WTC11 (cell line): Measurements from ENCODE around the gene IFITM5. TPM values are rescaled to one million over a fixed set of nuclear protein-coding genes. Genes with fewer than 3 reads are reported as not detected.
"Not testable (repeated sequence)": the region's sequence is repeated elsewhere in the genome, so short reads cannot be mapped to it uniquely, and the experiment has no call there.

ENCODE experiments used
- ATAC-seq: fragments of 200-7000 bp; cut with Tn5 transposase; 2 replicates; pipeline ENCODE4 v1.10.0; 2021; ENCODE audit warnings: mild to moderate bottlenecking, moderate library complexity
- CTCF ChIA-PET: fragments of 300-600 bp; sonication (Branson Sonifier 250); formaldehyde crosslinking; loops from one replicate; lab custom pipeline; 2021; ENCODE audit warnings: antibody characterized with exemption; lab: Charles Lee
- POLR2A ChIA-PET: fragments of 350-600 bp; sonication (Branson Sonifier 250); formaldehyde crosslinking; loops from one replicate; lab custom pipeline; 2021; ENCODE audit warnings: antibody characterized with exemption; lab: Charles Lee
- DNase-seq: peaks from one replicate; pipeline ENCODE4 v3.0.0; 2021; ENCODE audit warnings: low spot score
- H3K27ac Mint-ChIP-seq: 2 replicates; pipeline ENCODE4 v1.8.0; 2021; ENCODE audit warnings: mixed read lengths
- H3K27me3 Mint-ChIP-seq: 2 replicates; pipeline ENCODE4 v1.8.0; 2021; ENCODE audit warnings: low read depth, mild to moderate bottlenecking, moderate library complexity, mixed read lengths
- H3K36me3 Mint-ChIP-seq: 2 replicates; pipeline ENCODE4 v1.8.0; 2021; ENCODE audit warnings: mixed read lengths
- H3K4me1 Mint-ChIP-seq: 2 replicates; pipeline ENCODE4 v1.8.0; 2022; ENCODE audit warnings: mixed read lengths
- H3K4me3 Mint-ChIP-seq: 2 replicates; pipeline ENCODE4 v1.8.0; 2021; ENCODE audit warnings: mild to moderate bottlenecking, moderate library complexity, mixed read lengths
- H3K9me3 Mint-ChIP-seq: 2 replicates; pipeline ENCODE4 v1.8.0; 2021; ENCODE audit warnings: mixed read lengths
- E2F4 ChIP-seq: sonication (generic); formaldehyde crosslinking; IDR thresholded peaks from 2 replicates; pipeline ENCODE4 v1.8.1; 2022; ENCODE audit warnings: low read depth, mild to moderate bottlenecking, moderate library complexity, missing genetic modification reagents, borderline replicate concordance
- GRHL2 ChIP-seq: fragments of 250-450 bp; sonication (Bioruptor Pico); IDR thresholded peaks from 2 replicates; pipeline ENCODE4 v1.8.0; 2022; ENCODE audit warnings: mild to moderate bottlenecking, moderate library complexity; ENCODE audit not compliant: insufficient replicate concordance, severe bottlenecking
- HMGXB4 ChIP-seq: sonication (generic); formaldehyde crosslinking; IDR thresholded peaks from 2 replicates; pipeline ENCODE4 v1.8.1; 2023; ENCODE audit warnings: mild to moderate bottlenecking, moderate library complexity, missing genetic modification reagents
- JUN ChIP-seq: sonication (generic); formaldehyde crosslinking; IDR thresholded peaks from 2 replicates; pipeline ENCODE4 v1.8.0; 2023; ENCODE audit warnings: mild to moderate bottlenecking, missing genetic modification reagents
- KAT7 ChIP-seq: sonication (generic); formaldehyde crosslinking; IDR thresholded peaks from 2 replicates; pipeline ENCODE4 v1.8.1; 2023; ENCODE audit warnings: missing genetic modification reagents, mild to moderate bottlenecking, borderline replicate concordance
- MYBL2 ChIP-seq: sonication (generic); formaldehyde crosslinking; IDR thresholded peaks from 2 replicates; pipeline ENCODE4 v1.8.1; 2023; ENCODE audit warnings: mild to moderate bottlenecking, moderate library complexity, missing genetic modification reagents
- NFYB ChIP-seq: sonication (generic); formaldehyde crosslinking; conservative IDR thresholded peaks from 2 replicates; pipeline ENCODE4 v1.8.0; 2022; ENCODE audit warnings: low read depth, missing genetic modification reagents
- NR1H2 ChIP-seq: sonication (generic); formaldehyde crosslinking; IDR thresholded peaks from 2 replicates; pipeline ENCODE4 v1.9.0; 2021; ENCODE audit warnings: mild to moderate bottlenecking, moderate library complexity, missing genetic modification reagents
- NR2C2 ChIP-seq: sonication (generic); formaldehyde crosslinking; IDR thresholded peaks from 2 replicates; pipeline ENCODE4 v1.8.0; 2022; ENCODE audit warnings: mild to moderate bottlenecking, missing genetic modification reagents
- SMAD4 ChIP-seq: sonication (generic); formaldehyde crosslinking; IDR thresholded peaks from 2 replicates; pipeline ENCODE4 v1.8.0; 2022; ENCODE audit warnings: mild to moderate bottlenecking, missing genetic modification reagents
- SP1 ChIP-seq: sonication (generic); formaldehyde crosslinking; conservative IDR thresholded peaks from 2 replicates; pipeline ENCODE4 v1.8.1; 2022; ENCODE audit warnings: missing genetic modification reagents
- TP53 ChIP-seq: sonication (generic); formaldehyde crosslinking; IDR thresholded peaks from 2 replicates; pipeline ENCODE4 v1.8.1; 2023; ENCODE audit warnings: mild to moderate bottlenecking, missing genetic modification reagents
- ZNF232 ChIP-seq: sonication (generic); formaldehyde crosslinking; IDR thresholded peaks from 2 replicates; pipeline ENCODE4 v1.8.0; 2022; ENCODE audit warnings: mild to moderate bottlenecking, missing genetic modification reagents
- ZNF423 ChIP-seq: fragments of 250-450 bp; sonication (Bioruptor Pico); IDR thresholded peaks from 2 replicates; pipeline ENCODE4 v2.1.2; 2022; ENCODE audit warnings: mild to moderate bottlenecking, moderate library complexity
- ZNF671 ChIP-seq: fragments of 250-450 bp; sonication (Bioruptor Pico); IDR thresholded peaks from 2 replicates; pipeline ENCODE4 v1.8.0; 2021; ENCODE audit warnings: mild to moderate bottlenecking
- total RNA-seq: library from RNA; stranded (reverse); gene quantifications from 3 replicates; pipeline ENCODE4 v1.2.3, GENCODE V29; 2021
- TF ChIP-seq, protein P1 (sequence below): sonication (generic); formaldehyde crosslinking; conservative IDR thresholded peaks from 2 replicates; pipeline ENCODE4 v1.8.1; 2023; ENCODE audit warnings: mild to moderate bottlenecking, low read depth, missing genetic modification reagents, moderate library complexity
- TF ChIP-seq, protein P2 (sequence below): sonication (generic); formaldehyde crosslinking; IDR thresholded peaks from 2 replicates; pipeline ENCODE4 v1.8.0; 2023; ENCODE audit warnings: missing genetic modification reagents, mild to moderate bottlenecking, borderline replicate concordance
- TF ChIP-seq, protein P3 (sequence below): sonication (generic); formaldehyde crosslinking; IDR thresholded peaks from 2 replicates; pipeline ENCODE4 v1.8.0; 2022; ENCODE audit warnings: mild to moderate bottlenecking, missing genetic modification reagents
- TF ChIP-seq, protein P4 (sequence below): sonication (generic); formaldehyde crosslinking; IDR thresholded peaks from 2 replicates; pipeline ENCODE4 v1.8.1; 2022; ENCODE audit warnings: mild to moderate bottlenecking, moderate library complexity, missing genetic modification reagents
- TF ChIP-seq, protein P5 (sequence below): fragments of 250-450 bp; sonication (Bioruptor Pico); IDR thresholded peaks from 2 replicates; pipeline ENCODE4 v1.9.0; 2021; ENCODE audit warnings: moderate library complexity, mild to moderate bottlenecking, inconsistent platforms, borderline replicate concordance

The IFITM5 gene
- total RNA-seq, 1 experiment from 2014 or later: not detected

DNA sequence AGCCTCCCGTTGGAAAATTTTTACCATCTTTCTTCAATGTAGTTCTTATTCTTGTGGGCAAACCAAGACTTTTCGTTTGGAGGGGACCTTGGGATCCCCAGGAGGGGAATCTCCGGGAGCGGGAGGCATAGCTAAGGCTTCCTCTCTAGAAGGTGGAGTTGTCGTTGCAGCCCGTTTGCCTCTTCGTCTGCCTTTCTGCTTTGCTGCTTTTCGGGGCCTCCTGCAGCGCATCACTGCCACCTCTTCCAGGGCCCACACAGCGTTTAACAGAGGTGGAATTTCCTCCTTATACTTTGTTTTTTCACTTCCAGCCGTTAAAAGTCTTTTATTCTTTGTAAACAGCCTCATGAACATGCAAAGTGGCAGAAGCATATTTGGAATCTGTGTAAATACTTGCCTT lies 24.8 kb upstream of the IFITM5 start:
- Mint-ChIP-seq H3K4me3 (no peak overlapping the region), H3K27me3 (no peaks in the 10 kb centered on the region), H3K4me1 (peaks cover 34% of the 10 kb centered on the region), H3K36me3 (no peaks in the 10 kb centered on the region), H3K9me3 (peaks cover 2% of the 10 kb centered on the region), H3K27ac (peak overlapping the region; percentile 73; the same call in 1 of the 2 replicates)
- POLR2A ChIA-PET: no interaction called here
- DNase-seq (no peak), ATAC-seq (no peak)
- CTCF ChIA-PET: interaction anchor here (0.7 kb wide), 1 partner anchor 73 kb away, joined by 3 read pairs; no protein-coding TSS in a partner anchor
- TF ChIP-seq ZNF232 (CRISPR knock-in tag) (no peak), SP1 (no peak), GRHL2 (CRISPR knock-in tag) (no peak), NR2C2 (CRISPR knock-in tag) (no peak), ZNF423 (CRISPR knock-in tag) (no peak), E2F4 (CRISPR knock-in tag) (no peak), NR1H2 (no peak), HMGXB4 (CRISPR knock-in tag) (no peak), SMAD4 (CRISPR knock-in tag) (no peak), ZNF671 (CRISPR knock-in tag) (no peak), JUN (CRISPR knock-in tag) (no peak), NFYB (no peak), MYBL2 (CRISPR knock-in tag) (no peak), KAT7 (CRISPR knock-in tag) (no peak), TP53 (CRISPR knock-in tag) (no peak)
- TF ChIP-seq, protein P1, sequence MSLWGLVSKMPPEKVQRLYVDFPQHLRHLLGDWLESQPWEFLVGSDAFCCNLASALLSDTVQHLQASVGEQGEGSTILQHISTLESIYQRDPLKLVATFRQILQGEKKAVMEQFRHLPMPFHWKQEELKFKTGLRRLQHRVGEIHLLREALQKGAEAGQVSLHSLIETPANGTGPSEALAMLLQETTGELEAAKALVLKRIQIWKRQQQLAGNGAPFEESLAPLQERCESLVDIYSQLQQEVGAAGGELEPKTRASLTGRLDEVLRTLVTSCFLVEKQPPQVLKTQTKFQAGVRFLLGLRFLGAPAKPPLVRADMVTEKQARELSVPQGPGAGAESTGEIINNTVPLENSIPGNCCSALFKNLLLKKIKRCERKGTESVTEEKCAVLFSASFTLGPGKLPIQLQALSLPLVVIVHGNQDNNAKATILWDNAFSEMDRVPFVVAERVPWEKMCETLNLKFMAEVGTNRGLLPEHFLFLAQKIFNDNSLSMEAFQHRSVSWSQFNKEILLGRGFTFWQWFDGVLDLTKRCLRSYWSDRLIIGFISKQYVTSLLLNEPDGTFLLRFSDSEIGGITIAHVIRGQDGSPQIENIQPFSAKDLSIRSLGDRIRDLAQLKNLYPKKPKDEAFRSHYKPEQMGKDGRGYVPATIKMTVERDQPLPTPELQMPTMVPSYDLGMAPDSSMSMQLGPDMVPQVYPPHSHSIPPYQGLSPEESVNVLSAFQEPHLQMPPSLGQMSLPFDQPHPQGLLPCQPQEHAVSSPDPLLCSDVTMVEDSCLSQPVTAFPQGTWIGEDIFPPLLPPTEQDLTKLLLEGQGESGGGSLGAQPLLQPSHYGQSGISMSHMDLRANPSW (CRISPR knock-in tag): no peak
- TF ChIP-seq, protein P2, sequence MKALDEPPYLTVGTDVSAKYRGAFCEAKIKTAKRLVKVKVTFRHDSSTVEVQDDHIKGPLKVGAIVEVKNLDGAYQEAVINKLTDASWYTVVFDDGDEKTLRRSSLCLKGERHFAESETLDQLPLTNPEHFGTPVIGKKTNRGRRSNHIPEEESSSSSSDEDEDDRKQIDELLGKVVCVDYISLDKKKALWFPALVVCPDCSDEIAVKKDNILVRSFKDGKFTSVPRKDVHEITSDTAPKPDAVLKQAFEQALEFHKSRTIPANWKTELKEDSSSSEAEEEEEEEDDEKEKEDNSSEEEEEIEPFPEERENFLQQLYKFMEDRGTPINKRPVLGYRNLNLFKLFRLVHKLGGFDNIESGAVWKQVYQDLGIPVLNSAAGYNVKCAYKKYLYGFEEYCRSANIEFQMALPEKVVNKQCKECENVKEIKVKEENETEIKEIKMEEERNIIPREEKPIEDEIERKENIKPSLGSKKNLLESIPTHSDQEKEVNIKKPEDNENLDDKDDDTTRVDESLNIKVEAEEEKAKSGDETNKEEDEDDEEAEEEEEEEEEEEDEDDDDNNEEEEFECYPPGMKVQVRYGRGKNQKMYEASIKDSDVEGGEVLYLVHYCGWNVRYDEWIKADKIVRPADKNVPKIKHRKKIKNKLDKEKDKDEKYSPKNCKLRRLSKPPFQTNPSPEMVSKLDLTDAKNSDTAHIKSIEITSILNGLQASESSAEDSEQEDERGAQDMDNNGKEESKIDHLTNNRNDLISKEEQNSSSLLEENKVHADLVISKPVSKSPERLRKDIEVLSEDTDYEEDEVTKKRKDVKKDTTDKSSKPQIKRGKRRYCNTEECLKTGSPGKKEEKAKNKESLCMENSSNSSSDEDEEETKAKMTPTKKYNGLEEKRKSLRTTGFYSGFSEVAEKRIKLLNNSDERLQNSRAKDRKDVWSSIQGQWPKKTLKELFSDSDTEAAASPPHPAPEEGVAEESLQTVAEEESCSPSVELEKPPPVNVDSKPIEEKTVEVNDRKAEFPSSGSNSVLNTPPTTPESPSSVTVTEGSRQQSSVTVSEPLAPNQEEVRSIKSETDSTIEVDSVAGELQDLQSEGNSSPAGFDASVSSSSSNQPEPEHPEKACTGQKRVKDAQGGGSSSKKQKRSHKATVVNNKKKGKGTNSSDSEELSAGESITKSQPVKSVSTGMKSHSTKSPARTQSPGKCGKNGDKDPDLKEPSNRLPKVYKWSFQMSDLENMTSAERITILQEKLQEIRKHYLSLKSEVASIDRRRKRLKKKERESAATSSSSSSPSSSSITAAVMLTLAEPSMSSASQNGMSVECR (CRISPR knock-in tag): no peak
- TF ChIP-seq, protein P3, sequence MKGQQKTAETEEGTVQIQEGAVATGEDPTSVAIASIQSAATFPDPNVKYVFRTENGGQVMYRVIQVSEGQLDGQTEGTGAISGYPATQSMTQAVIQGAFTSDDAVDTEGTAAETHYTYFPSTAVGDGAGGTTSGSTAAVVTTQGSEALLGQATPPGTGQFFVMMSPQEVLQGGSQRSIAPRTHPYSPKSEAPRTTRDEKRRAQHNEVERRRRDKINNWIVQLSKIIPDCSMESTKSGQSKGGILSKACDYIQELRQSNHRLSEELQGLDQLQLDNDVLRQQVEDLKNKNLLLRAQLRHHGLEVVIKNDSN (CRISPR knock-in tag): no peak
- TF ChIP-seq, protein P4, sequence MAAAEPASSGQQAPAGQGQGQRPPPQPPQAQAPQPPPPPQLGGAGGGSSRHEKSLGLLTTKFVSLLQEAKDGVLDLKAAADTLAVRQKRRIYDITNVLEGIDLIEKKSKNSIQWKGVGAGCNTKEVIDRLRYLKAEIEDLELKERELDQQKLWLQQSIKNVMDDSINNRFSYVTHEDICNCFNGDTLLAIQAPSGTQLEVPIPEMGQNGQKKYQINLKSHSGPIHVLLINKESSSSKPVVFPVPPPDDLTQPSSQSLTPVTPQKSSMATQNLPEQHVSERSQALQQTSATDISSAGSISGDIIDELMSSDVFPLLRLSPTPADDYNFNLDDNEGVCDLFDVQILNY (CRISPR knock-in tag): no peak
- TF ChIP-seq, protein P5, sequence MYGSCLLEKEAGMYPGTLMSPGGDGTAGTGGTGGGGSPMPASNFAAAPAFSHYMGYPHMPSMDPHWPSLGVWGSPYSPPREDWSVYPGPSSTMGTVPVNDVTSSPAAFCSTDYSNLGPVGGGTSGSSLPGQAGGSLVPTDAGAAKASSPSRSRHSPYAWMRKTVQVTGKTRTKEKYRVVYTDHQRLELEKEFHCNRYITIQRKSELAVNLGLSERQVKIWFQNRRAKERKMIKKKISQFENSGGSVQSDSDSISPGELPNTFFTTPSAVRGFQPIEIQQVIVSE (CRISPR knock-in tag): no peak

DNA sequence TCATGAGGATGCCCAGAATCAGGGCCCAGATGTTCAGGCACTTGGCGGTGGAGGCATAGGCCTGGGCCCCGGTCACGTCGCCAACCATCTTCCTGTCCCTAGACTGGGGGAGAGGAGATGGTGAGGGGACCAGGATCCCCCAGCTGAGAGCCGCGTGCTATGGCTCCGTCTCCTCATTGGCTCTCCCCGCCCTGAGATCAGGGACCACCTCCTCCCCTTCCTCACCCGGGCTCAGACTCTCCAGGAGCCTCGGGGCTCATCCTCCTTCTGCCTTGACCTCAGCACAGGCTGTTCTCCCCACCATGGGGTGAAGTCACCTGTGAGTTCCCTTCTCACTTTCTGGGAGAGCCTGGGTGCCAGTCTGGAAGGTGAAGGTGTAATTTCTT lies 20.6 kb upstream of the IFITM5 start:
- DNase-seq, H3K36me3 Mint-ChIP-seq, H3K27me3 Mint-ChIP-seq, H3K9me3 Mint-ChIP-seq: not testable (repeated sequence)
- ChIA-PET POLR2A (interaction anchor here (0.9 to 1.3 kb wide), 2 partner anchors 11 to 36 kb away, joined by 3 read pairs; no protein-coding TSS in a partner anchor), CTCF (interaction anchor here (0.6 to 1.3 kb wide), 2 partner anchors 14 to 20 kb away, joined by 3 to 7 read pairs; no protein-coding TSS in a partner anchor)
- peak overlapping the region; percentile 95 for H3K4me3 Mint-ChIP-seq
- H3K27ac Mint-ChIP-seq: peak overlapping the region; percentile 100
- peak; percentile 6; the same call in 1 of the 2 replicates for ATAC-seq
- H3K4me1 Mint-ChIP-seq: peaks cover 30% of the 10 kb centered on the region
